ENCODE results near the gene NBPF12.
"Not testable (repeated sequence)": the region's sequence is repeated elsewhere in the genome, so short reads cannot be mapped to it uniquely, and the experiment has no call there.

DNA sequence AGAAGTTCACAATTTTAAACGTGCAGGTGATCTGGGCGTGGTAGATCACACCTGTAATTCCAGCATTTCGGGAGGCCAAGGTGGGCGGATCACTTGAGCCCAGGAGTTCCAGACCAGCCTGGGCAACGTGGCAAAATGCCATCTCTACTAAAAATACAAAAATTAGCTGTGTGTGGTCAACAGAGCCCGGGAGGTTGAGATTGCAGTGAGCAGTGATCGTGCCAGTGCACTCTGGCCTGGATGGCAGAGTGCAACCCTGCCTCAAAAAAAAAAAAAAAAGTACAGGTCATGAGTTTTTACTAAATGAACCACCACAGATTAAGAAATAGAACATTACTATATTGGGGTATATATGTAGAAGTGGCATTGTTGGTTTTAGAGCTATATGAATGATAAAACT is 2.2 kb downstream of the NBPF12 start:
- TF ChIP-seq CTCF (IDR thresholded peaks at IDR 0.05; ENCODE audit: poor library complexity); EZH2 (IDR thresholded peaks at IDR 0.05; ENCODE audit: borderline replicate concordance); EZH2phosphoT487 (IDR thresholded peaks at IDR 0.05; ENCODE audit: low read depth, severe bottlenecking, unreplicated experiment): not testable (repeated sequence)
